ENCODE measurements around the gene PRKCE.

PRKCE gene

DNA sequence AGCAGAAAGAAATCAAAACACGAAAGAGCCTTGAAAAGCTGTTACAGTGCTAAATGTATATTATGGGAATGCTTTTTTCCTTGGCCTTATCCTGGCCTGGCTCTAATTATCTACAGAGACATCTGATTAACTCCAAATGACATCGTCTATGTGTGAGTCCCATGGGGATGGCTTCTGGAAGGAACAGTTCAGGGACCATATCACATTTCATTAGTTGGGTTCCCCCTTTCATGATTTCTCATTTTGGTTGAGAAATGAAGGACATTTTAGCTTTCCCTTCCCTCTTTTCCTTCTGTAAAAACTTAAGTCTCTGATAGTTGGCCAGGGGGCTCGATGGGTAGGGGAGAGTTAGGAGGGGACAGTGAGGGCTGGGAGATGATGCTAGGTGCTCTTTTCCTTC is 116.7 kb downstream of the PRKCE start:
- Histone ChIP-seq H3K36me3 (ENCODE audit: insufficient read depth, low read length) (no peaks in the 10 kb centered on the region), H3K4me3 (no peak overlapping the region), H3K9ac (ENCODE audit: insufficient read length) (no peak overlapping the region), H3K9me3 (ENCODE audit: low read depth, low read length) (no peaks in the 10 kb centered on the region), H3K27ac (no peak overlapping the region)
- no peak for DNase-seq (ENCODE audit: low read depth, low spot score)
- no peak for TF ChIP-seq FOXP2 (optimal IDR thresholded peaks at IDR 0.05; ENCODE audit: control extremely low read depth, extremely low read length, insufficient read depth)
- TF ChIP-seq EZH2 (IDR thresholded peaks at IDR 0.05), result no peak
- no peak for TF ChIP-seq POLR2AphosphoS5 (IDR thresholded peaks at IDR 0.05; ENCODE audit: borderline replicate concordance, low read depth, low read length)

- H3K4me3 ChIP-seq, result no peak overlapping the region
- no peaks in the 10 kb centered on the region for H3K36me3 ChIP-seq (ENCODE audit: insufficient read depth, low read length)
- no peak for DNase-seq (ENCODE audit: low read depth, low spot score)
- no peak for TF ChIP-seq POLR2AphosphoS5 (IDR thresholded peaks at IDR 0.05; ENCODE audit: borderline replicate concordance, low read depth, low read length)
- no peak for TF ChIP-seq EZH2 (IDR thresholded peaks at IDR 0.05)
- TF ChIP-seq FOXP2 (optimal IDR thresholded peaks at IDR 0.05; ENCODE audit: control extremely low read depth, extremely low read length, insufficient read depth), result no peak
- H3K9ac ChIP-seq (ENCODE audit: insufficient read length), result no peak overlapping the region
- H3K9me3 ChIP-seq (ENCODE audit: low read depth, low read length), result no peaks in the 10 kb centered on the region
- H3K27ac ChIP-seq, result no peak overlapping the region
These were observed 117.6 kb downstream of the PRKCE start for GRCh38 chr2:45769056-45769455.

DNA sequence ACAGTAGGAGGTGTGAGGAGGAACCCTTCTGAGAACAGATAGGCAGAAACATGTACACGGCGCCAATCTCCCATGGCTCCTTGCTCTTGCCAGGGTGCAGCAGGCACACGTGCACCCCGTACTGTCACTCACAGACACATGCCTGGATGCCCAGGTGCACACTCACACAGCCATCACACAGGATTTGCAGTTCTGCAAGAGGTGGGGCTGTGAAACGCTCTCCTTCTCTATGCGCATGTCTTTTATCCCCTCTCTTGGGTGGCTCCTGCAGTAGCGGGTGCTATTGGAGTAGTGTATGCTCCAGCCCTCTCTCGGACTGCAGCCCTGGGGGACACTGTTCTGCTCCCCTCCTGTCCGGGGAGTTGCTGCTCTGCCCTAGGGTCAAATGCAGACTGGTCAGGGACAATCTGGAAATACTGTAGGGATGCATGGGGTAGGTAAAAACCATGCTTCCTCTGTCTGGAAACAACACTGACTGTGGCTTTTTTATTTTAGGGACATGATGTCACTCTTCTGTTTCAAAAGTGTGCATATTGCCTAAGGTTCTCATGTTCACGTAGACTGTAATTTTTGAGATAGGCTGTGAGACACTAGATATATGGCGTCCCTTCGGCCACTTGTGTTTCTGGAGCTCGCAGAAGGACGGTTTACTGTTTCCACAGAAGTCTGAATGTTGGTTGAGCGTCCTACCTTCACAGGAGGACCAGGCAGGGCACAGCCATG is 118.5 kb downstream of the PRKCE start:
- H3K36me3 ChIP-seq (ENCODE audit: insufficient read depth, low read length), result no peaks in the 10 kb centered on the region
- no peaks in the 10 kb centered on the region for H3K9me3 ChIP-seq (ENCODE audit: low read depth, low read length)
- H3K27ac ChIP-seq, result no peak overlapping the region
- no peak for DNase-seq (ENCODE audit: low read depth, low spot score)
- TF ChIP-seq EZH2 (IDR thresholded peaks at IDR 0.05) (no peak), FOXP2 (optimal IDR thresholded peaks at IDR 0.05; ENCODE audit: control extremely low read depth, extremely low read length, insufficient read depth) (no peak), POLR2AphosphoS5 (IDR thresholded peaks at IDR 0.05; ENCODE audit: borderline replicate concordance, low read depth, low read length) (no peak)
- no peak overlapping the region for H3K9ac ChIP-seq (ENCODE audit: insufficient read length)
- H3K4me3 ChIP-seq, result no peak overlapping the region

- Histone ChIP-seq H3K9ac (ENCODE audit: insufficient read length) (no peak overlapping the region), H3K36me3 (ENCODE audit: insufficient read depth, low read length) (no peaks in the 10 kb centered on the region), H3K4me3 (no peak overlapping the region), H3K27ac (no peak overlapping the region), H3K9me3 (ENCODE audit: low read depth, low read length) (no peaks in the 10 kb centered on the region)
- no peak for DNase-seq (ENCODE audit: low read depth, low spot score)
- TF ChIP-seq EZH2 (IDR thresholded peaks at IDR 0.05) (no peak), FOXP2 (optimal IDR thresholded peaks at IDR 0.05; ENCODE audit: control extremely low read depth, extremely low read length, insufficient read depth) (no peak), POLR2AphosphoS5 (IDR thresholded peaks at IDR 0.05; ENCODE audit: borderline replicate concordance, low read depth, low read length) (no peak)
These were observed 119.3 kb downstream of the PRKCE start for GRCh38 chr2:45770811-45771210.

DNA sequence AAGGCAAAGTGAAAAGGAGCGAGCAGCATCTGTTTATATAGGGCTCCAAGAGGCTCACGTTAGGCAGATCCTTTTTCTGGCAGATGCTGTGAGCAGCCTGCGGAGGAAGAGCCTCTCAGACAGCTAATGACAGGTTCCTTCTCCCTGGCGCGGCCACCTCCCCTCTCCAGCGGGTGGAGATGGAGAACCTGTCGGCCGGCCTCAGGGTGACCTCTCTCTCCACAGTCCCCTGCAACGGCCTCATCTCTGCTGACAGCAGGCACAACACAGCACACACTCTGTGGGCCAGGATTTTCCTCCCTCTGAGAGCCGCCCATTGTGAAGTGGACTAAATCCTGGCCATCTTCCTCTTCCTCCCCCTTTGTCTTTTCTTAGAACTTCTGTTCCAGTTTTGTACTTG is 119.8 kb downstream of the PRKCE start:
- DNase-seq (ENCODE audit: low read depth, low spot score), result no peak
- Histone ChIP-seq H3K9ac (ENCODE audit: insufficient read length) (no peak overlapping the region), H3K4me3 (no peak overlapping the region), H3K9me3 (ENCODE audit: low read depth, low read length) (no peaks in the 10 kb centered on the region), H3K36me3 (ENCODE audit: insufficient read depth, low read length) (no peaks in the 10 kb centered on the region), H3K27ac (no peak overlapping the region)
- no peak for TF ChIP-seq POLR2AphosphoS5 (IDR thresholded peaks at IDR 0.05; ENCODE audit: borderline replicate concordance, low read depth, low read length)

- no peaks in the 10 kb centered on the region for H3K9me3 ChIP-seq (ENCODE audit: low read depth, low read length)
- no peak overlapping the region for H3K9ac ChIP-seq (ENCODE audit: insufficient read length)
- no peak for DNase-seq (ENCODE audit: low read depth, low spot score)
- no peak for TF ChIP-seq EZH2 (IDR thresholded peaks at IDR 0.05)
- TF ChIP-seq POLR2AphosphoS5 (IDR thresholded peaks at IDR 0.05; ENCODE audit: borderline replicate concordance, low read depth, low read length), result no peak
- TF ChIP-seq FOXP2 (optimal IDR thresholded peaks at IDR 0.05; ENCODE audit: control extremely low read depth, extremely low read length, insufficient read depth), result no peak
- H3K27ac ChIP-seq, result no peak overlapping the region
- H3K36me3 ChIP-seq (ENCODE audit: insufficient read depth, low read length), result no peaks in the 10 kb centered on the region
- H3K4me3 ChIP-seq, result no peak overlapping the region
These were observed 120.6 kb downstream of the PRKCE start for GRCh38 chr2:45772038-45772437.

- TF ChIP-seq FOXP2 (optimal IDR thresholded peaks at IDR 0.05; ENCODE audit: control extremely low read depth, extremely low read length, insufficient read depth) (no peak), POLR2AphosphoS5 (IDR thresholded peaks at IDR 0.05; ENCODE audit: borderline replicate concordance, low read depth, low read length) (no peak), EZH2 (IDR thresholded peaks at IDR 0.05) (no peak)
- Histone ChIP-seq H3K9me3 (ENCODE audit: low read depth, low read length) (no peaks in the 10 kb centered on the region), H3K4me3 (no peak overlapping the region), H3K36me3 (ENCODE audit: insufficient read depth, low read length) (no peaks in the 10 kb centered on the region), H3K27ac (no peak overlapping the region), H3K9ac (ENCODE audit: insufficient read length) (no peak overlapping the region)
- DNase-seq (ENCODE audit: low read depth, low spot score), result no peak
These were observed 122.4 kb downstream of the PRKCE start for GRCh38 chr2:45773909-45774308.

- DNase-seq (ENCODE audit: low read depth, low spot score), result no peak
- H3K9me3 ChIP-seq (ENCODE audit: low read depth, low read length), result no peaks in the 10 kb centered on the region
- no peak overlapping the region for H3K27ac ChIP-seq
- H3K9ac ChIP-seq (ENCODE audit: insufficient read length), result no peak overlapping the region
- no peak overlapping the region for H3K4me3 ChIP-seq
- no peak for TF ChIP-seq FOXP2 (optimal IDR thresholded peaks at IDR 0.05; ENCODE audit: control extremely low read depth, extremely low read length, insufficient read depth)
- no peak for TF ChIP-seq POLR2AphosphoS5 (IDR thresholded peaks at IDR 0.05; ENCODE audit: borderline replicate concordance, low read depth, low read length)
- TF ChIP-seq EZH2 (IDR thresholded peaks at IDR 0.05), result no peak
- no peaks in the 10 kb centered on the region for H3K36me3 ChIP-seq (ENCODE audit: insufficient read depth, low read length)
These were observed 123.3 kb downstream of the PRKCE start for GRCh38 chr2:45774688-45775244.
